WERI-Rb-1 (cell line): ENCODE results near the gene HINT3.

Experiments
- DNase-seq: peaks from one replicate; pipeline ENCODE4 v3.0.0-alpha.2; 2020
- H3K27ac ChIP-seq: fragments of 250-450 bp; sonication (Bioruptor Pico); 2 replicates; pipeline ENCODE4 v1.5.1; 2020; ENCODE audit warnings: mild to moderate bottlenecking, moderate library complexity
- H3K27me3 ChIP-seq: fragments of 250-450 bp; sonication (Bioruptor Pico); 2 replicates; pipeline ENCODE4 v1.5.1; 2021; ENCODE audit warnings: mild to moderate bottlenecking, low read depth, moderate library complexity; ENCODE audit not compliant: insufficient read depth, severe bottlenecking
- H3K36me3 ChIP-seq: fragments of 250-450 bp; sonication (Bioruptor Pico); 2 replicates; pipeline ENCODE4 v1.5.1; 2020; ENCODE audit warnings: mild to moderate bottlenecking, moderate library complexity
- H3K4me3 ChIP-seq: 2 replicates; pipeline ENCODE4 v1.5.1; 2011; ENCODE audit warnings: low read depth, mild to moderate bottlenecking, control low read depth, low read length
- H3K9me3 ChIP-seq: fragments of 250-450 bp; sonication (Bioruptor Pico); 2 replicates; pipeline ENCODE4 v1.5.1; 2021; ENCODE audit warnings: mild to moderate bottlenecking, moderate library complexity; ENCODE audit not compliant: severe bottlenecking
- CTCF ChIP-seq: IDR thresholded peaks from 2 replicates; pipeline ENCODE4 v1.5.1; 2011; ENCODE audit warnings: low read depth, mild to moderate bottlenecking, control low read depth, inconsistent platforms, low read length

Gene HINT3

DNA sequence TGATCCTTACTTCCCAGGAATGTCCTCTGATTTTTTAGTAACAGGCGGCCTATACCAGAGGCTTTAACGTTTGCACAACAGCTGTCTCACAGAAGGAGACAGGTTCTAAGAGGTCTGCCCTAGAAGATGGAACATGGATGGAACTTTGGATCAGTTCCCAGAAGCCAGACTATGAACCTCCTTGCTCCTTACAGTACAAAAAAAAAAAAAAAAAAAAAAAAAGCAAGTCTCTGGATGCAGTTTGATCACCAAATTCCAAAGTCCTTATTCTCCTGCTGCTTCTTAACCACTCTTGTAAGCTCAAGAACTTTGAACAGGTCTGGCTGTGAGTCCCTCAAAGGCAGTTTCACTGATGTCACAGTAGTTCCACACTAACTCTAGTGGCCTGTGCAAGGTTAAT is 27.7 kb downstream of the HINT3 start:
- no peaks in the 10 kb centered on the region for H3K9me3 ChIP-seq
- no peak for TF ChIP-seq CTCF
- no peak for DNase-seq

GRCh38 chr6:125985522-125985921 is 29.0 kb downstream of the HINT3 start:
- Histone ChIP-seq H3K36me3 (no peaks in the 10 kb centered on the region), H3K4me3 (peak overlapping the region; percentile 88), H3K27ac (peak overlapping the region; percentile 78), H3K27me3 (no peaks in the 10 kb centered on the region), H3K9me3 (no peaks in the 10 kb centered on the region)
- TF ChIP-seq CTCF = no peak
- no peak for DNase-seq

More for the DNA sequence above, 27.7 kb downstream of the HINT3 start:
- no peaks in the 10 kb centered on the region for H3K27me3 ChIP-seq
- H3K36me3 ChIP-seq = no peaks in the 10 kb centered on the region
- no peak overlapping the region for H3K4me3 ChIP-seq
- no peak overlapping the region for H3K27ac ChIP-seq

DNA sequence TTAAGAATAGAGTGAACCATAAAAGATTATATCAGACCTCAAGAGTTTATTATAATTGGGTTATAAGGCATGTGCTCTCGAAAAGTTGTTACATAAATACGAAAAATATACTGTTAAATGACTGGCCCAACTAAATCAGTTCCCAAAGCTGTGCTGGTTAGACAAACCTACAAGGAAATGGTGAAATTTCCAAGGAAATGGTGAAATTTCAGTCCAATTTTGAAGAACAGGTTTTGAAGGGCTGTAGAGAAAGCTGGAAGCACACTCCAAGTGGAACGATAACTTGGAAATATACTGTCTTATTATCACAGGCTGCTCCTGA is 29.4 kb downstream of the HINT3 start:
- no peak for TF ChIP-seq CTCF
- H3K9me3 ChIP-seq = no peaks in the 10 kb centered on the region
- H3K27me3 ChIP-seq = no peaks in the 10 kb centered on the region
- no peaks in the 10 kb centered on the region for H3K36me3 ChIP-seq
- peak overlapping the region; percentile 78 for H3K27ac ChIP-seq
- H3K4me3 ChIP-seq = peak overlapping the region; percentile 88
- no peak for DNase-seq

DNA sequence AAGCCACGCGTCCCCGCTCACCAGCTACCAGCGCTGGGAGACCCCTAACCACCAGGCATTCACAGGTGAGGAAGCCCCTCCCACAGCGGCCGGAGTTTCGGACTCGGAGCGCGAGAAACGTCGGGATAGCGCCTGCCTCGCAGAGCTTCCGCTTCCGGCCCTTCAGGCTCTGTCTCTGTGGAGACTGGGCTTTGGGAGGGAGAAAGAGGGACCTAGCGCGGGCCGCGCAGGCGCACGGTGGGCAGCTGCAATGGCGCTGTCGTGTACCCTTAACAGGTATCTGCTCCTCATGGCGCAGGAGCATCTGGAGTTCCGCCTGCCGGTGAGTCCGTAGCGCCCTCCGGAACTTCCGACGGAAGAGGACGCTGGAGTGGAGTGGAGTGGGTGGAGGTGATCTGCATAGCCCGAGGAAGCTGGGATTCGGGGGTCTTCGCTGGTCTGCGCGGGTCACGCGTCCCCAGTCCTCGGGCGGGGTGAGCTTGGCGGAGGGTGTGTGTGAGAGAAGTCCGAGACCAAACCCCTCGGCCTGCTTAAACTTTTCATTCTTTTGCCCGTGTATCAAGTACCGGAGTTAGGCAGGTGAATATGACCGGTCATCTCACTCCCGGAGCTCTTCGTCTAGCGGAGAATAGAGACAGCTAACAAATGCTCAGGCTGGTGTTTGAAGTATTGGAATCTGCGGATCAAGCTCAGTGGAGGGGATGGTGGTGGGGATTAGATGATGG is 29.9 kb downstream of the HINT3 start, which contains the start of gene TRMT11:
Gene TRMT11 (plus strand): TSS at position 240 of the 725 bp plus-strand sequence. CDS start 11 bp downstream, at position 251.
- no peak for TF ChIP-seq CTCF
- Histone ChIP-seq H3K36me3 (no peaks in the 10 kb centered on the region), H3K27me3 (no peaks in the 10 kb centered on the region), H3K9me3 (no peaks in the 10 kb centered on the region), H3K4me3 (peak within 1 kb of the TSS; percentile 88), H3K27ac (peak within 1 kb of the TSS; percentile 78)
- DNase-seq = peak; percentile 95

GRCh38 chr6:125987026-125987617 is 30.6 kb downstream of the HINT3 start:
- DNase-seq = no peak
- H3K36me3 ChIP-seq = no peaks in the 10 kb centered on the region
- H3K27me3 ChIP-seq = no peaks in the 10 kb centered on the region
- H3K4me3 ChIP-seq = peak overlapping the region; percentile 88
- H3K9me3 ChIP-seq = no peaks in the 10 kb centered on the region
- TF ChIP-seq CTCF = no peak
- H3K27ac ChIP-seq = peak overlapping the region; percentile 78; the same call in 1 of the 2 replicates
